CD4-positive, alpha-beta T cell treated with Interleukin-10 for 1 hour (primary cell): Measurements from ENCODE around the gene MAPK1.
"Not testable (repeated sequence)": the region's sequence is repeated elsewhere in the genome, so short reads cannot be mapped to it uniquely, and the experiment has no call there.

Source experiments
- DNase-seq: peaks from one replicate; pipeline ENCODE4 v3.0.0-alpha.2; 2020

Gene MAPK1

DNA sequence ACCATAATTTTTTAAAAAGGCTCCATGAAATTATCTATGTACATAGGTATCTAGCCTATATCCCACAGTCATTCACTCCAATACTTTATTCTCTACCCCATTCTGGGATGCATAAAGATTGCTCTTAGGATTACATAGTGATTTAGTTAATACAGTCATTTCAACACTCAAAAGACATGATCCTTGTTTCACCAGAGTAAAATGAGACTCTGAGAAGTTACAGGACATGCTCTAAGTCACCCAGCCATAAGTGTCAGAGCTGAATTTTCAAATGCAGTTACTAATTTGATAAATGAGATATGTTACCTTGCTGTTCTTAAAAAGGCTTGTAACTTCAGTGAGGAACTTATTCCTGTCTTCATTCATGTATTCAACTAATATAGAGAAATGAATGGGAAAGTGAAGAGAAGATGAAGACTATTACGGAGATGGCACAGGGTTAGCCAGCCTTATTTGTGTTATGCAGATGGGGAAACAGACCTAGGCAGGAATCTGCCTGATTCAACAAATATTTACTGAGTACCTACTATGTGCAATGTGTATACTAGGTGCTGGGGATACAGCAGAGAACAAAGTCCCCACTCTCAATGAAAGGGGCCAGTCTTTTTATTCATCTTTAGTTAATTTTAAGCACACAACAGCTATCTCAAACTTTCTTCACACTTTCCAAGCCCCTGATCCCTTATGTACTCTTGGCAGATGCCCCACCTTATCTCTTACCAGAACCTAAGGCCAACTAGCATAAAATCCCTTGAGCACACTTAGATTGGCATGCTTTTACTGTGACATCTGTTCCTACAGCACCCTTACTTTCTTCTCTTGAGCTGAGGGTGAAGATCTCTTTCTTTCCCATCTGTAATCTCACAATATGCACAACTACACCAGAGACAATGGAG, 21.6 kb downstream of the MAPK1 start:
- DNase-seq = no peak

DNA sequence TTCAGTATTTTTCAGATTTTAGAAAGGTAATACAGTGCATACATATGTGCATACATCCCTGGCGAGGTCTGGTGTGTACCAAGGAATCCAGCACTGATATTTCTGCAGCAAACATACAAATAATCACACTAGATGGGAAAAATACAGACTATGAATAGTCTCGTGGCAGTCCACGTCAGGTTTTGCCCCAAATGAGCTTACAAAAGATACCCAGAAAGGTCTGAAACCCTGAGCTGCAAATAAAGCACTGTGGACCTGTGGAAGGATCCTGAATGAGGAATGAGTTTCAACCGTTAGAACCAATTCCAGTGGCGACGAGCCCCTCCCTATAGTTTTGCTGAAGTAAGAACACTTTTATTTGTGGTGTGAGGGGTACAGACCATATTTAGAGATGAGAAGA, 24.5 kb downstream of the MAPK1 start:
- no peak for DNase-seq

DNA sequence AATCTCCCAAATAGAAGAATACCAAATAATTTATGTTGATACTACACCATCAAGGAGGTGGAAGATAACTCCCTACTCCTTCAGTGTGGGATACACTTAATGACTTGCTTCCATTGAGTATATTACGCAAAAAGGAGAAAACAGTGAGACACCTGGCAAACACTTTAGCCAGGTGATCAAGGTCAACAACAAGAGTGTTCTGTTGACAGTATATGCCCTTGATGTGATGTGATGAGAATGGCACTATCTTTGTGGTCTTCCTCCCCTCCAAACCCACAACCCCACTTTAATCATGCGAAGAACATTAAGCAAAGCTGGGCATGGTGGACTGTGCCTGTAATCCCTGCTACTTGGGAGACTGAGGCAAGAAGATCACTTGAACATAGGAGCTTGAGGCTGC, 26.0 kb downstream of the MAPK1 start:
- DNase-seq = no peak

DNA sequence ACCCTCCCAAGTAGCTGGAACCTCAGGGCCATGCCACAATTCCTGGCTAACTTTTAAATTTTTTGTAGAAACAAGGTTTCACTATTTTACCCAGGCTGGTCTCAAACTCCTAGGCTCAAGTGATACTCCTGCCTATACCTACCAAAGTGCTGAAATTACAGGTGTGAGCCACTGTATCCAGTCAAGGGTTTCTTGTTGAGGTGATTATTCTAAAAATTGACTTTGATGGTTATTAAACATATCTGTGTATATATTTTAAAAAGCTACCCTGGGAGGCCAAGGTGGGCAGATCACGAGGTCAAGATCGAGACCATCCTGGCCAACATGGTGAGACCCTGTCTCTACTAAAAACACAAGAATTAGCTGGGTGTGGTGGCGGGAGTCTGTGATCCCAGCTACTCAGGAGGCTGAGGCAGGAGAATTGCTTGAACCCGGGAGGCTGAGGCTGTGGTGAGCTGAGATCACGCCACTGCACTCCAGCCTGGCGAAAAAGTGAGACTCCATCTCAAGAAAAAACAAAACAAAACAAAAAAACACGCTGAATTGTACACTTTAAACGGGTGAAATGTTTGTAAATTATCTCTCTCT, 27.1 kb downstream of the MAPK1 start:
- no peak for DNase-seq

DNA sequence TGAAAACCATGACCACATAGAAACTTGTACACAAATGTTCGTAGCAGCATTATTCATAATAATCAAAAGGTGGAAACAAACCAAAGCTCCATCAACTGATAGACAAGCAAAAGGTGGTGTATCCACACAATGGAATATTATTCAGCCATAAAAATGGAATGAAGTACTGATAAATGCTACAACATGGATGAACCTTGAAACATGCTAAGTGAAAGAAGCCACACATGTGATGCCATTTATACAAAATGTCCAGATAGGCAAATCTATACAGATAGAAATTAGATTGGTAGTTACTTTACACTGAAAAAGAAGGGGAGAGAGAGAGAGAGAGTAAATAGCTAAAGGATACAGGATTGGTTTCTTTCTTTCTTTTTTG, 27.7 kb downstream of the MAPK1 start:
- no peak for DNase-seq

- DNase-seq = not testable (repeated sequence)
These were observed 28.2 kb downstream of the MAPK1 start for GRCh38 chr22:21839104-21839764.

DNA sequence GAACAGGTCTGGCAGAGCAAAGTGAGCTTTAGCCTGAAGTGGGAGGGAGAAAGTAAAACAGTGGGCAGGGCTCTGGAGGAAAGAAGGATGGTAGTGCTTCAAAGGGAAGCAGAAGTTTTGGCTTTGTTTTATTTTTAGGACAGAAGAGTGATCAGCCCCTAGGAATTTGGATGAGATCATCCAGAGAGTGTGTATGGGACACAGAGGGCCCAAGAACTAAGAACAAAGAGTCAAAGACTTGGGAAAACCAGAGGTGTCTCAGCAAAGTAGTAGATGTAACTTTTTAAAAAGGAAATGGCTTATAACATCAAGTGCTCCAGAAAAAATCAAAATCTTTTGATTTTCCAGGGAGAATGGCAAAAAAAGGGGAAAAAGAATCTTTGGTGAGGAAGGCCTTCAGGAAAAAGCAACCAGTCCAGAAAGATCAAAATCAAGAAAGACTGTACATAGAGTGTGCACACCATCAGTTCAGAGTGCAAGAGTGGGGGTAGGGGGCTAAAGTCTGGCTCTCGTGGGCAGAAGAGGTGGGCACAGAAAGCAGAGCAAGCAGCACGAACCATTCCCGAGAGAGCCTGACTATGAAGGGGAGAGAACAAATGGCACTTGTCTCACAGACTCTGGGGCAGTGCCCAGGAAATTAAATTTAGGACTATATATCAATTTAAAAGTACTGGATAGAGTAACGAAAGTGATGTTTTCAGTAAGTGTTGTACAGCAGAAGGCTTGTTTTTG, 30.0 kb downstream of the MAPK1 start:
- DNase-seq = no peak

- DNase-seq = not testable (repeated sequence)
These were observed 31.0 kb downstream of the MAPK1 start for GRCh38 chr22:21836486-21836885.

- DNase-seq = no peak
These were observed 32.1 kb downstream of the MAPK1 start for GRCh38 chr22:21835378-21835777.

DNA sequence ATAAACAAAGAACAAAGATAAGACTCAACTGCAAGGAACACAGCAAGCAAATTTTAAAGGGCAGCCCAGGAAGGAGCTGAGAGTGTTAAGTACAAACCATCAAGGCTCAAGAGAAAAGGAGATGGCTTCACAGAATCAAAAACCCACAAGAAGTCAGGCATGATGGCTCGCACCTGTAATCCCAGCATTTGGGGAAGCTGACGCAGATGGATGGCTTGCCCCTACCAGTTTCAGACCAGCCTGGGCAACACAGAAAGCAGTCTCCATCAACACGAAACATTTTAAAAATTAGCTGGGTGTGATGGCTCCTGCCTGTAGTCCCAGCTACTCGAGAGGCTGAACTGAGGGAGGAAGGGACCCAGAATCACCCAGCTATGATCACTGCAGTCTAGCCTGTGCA, 32.6 kb downstream of the MAPK1 start:
- DNase-seq = no peak

DNA sequence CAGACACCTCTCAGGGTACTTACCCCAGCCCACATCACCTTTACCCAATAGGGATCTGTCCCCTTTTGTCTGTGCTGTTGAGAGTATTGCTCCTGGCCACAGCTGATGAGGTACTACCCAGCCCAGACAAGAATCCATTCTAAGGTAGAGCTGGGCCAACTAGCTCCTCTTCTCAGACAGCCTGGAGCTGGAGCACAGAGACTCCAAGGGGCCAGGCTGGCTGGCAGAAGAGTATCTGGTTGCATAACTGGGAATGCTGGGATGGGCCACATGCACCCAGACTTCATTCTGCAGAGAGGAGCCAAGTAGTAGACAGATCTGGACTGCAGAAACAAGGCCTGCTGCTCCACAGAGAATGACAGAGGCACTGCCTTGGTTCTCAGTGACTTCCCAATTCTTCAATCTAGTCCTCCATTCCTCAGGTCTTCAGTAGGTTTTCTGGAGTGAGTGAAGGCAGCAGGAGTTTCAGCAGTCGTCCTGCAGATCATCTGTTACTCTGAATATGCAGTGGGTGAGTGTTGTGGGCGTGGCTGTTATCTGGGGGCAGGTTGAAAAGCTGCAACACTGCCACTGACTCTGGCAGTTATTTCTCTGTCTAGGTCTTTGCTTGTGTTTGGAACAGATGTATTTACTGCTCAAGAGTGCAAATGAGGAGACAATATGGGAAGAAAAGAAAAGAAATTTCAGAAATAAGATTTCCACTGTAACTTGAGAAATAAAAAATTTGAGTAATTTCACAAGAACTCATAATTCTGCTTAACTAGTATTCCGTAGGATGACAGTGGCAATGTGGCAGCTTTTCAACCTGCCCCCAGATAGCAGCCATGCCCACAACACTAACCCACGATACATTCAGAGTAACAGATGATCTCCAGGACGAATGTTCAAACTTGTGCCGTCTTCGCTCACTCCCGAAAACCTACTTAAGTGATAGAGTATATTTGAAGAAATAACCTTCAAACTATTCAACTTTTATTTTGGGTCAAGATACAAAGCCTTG, 34.9 kb downstream of the MAPK1 start:
- peak; percentile 19 for DNase-seq

- DNase-seq = no peak
These were observed 37.9 kb downstream of the MAPK1 start for GRCh38 chr22:21829523-21829922.

DNA sequence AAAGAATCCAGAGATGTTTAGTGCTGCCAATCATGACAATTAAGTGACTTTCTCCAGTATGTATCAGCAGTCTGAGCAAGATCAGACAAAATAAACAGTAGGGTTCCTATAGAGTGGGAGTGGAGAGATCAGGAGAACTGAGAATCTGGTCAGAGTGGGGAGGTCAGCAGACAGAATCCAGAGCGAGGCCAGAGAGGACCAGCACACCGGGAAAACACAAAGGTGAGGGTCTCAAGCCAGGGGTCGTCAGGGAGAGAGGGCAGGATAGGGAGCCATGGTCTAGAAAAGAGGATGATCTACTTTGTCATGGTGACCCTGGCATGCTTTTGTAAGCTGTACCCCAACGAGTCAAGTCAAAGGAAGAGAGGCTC, 39.2 kb downstream of the MAPK1 start:
- no peak for DNase-seq

DNA sequence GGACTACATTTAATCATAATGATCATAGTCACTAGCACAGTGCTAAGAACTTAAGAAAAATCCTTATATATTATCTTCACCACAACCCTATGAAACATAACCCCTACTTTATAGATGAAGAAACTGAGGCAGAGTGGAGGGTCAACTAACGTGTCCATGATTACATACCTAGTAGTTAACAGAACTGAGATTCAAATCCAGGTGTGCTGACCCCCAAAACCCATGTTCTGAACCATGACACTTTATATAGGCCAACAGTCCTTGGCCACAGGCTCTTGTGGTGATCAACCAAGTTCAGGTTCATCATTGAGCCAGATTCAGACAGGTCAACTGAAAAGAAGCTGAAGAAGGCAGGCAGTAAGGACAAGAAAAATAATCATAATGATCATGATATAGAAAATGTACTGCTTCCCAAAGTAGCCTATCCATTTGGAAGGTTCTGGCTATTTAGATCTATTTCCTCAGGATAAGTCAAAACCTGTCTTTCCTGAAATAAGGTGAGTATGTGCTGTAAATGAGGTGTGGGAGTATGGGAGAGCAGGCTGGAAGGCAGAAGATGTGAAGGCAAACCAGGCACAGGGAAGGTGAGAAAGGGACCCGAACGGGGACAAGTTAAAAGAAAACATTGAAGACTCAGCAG, 39.7 kb downstream of the MAPK1 start:
- no peak for DNase-seq

- no peak for DNase-seq
These were observed 41.2 kb downstream of the MAPK1 start for GRCh38 chr22:21826204-21826603.

DNA sequence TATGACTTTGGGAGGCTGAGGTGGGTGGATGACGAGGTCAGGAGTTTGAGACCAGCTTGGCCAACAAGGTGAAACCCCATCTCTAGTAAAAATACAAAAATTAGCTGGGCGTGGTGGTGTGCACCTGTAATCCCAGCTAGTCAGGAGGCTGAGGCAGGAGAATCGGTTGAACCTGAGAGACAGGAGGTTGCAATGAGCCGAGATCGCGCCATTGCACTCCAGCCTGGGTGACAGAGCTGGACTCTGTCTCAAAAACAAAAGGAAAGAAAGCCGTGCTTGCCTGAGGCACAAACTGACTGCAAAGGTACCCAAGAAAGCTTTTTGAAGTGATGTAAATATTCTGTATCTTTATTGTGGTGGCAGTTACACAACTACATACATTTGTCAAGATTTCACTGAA, 42.5 kb downstream of the MAPK1 start:
- not testable (repeated sequence) for DNase-seq

DNA sequence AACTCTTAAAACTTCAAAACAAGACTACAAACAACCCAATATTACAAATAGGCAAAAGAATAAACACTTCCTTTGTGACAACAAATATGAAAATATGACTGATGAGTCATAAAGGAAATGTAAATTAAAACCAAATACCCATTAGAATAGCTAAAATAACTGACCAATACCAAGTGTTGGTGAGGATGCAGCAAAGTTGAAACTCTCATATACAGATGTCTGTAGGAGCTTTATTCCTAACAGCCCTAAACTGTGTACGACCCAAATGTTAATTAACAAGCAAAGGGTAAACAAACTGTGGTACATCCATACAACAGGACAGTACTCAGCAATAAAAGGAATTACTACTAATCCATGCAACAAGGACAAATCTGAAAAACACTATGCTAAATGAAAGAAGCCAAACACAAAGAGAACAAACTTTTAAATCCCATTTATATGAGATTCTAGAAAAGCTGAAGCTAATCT, 43.0 kb downstream of the MAPK1 start:
- DNase-seq = no peak

DNA sequence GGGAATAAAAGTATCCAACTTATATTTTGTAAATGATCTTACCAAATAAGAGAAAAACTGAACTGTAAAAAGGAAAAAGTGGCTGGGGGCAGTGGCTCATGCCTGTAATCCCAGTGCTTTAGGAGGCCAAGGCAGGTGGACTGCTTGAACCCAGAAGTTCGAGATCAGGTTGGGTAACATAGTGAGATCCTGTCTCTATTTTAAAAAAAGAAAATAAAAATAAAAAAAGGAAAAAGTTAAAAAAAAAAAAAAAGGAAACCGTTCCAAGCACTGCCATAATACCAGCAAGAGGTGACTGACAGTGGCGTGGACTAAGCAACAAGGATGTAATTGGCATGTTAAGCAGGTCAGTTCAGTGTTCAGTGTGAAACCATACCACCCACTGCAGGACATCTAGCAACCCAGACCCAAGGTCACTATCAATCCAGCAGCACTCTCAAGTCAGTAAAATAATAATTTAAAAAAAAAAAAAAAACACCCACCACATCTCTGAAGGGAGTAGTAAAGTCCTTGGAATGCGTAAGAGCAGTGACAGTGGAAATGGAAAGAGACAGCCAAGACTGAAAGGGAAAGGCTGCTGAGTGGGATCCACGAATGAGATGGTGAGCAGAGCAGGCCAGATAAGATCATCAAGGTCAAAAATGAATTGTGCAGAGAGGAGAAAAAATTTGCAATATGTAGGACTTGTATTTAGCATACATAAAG, 43.6 kb downstream of the MAPK1 start:
- DNase-seq = no peak

DNA sequence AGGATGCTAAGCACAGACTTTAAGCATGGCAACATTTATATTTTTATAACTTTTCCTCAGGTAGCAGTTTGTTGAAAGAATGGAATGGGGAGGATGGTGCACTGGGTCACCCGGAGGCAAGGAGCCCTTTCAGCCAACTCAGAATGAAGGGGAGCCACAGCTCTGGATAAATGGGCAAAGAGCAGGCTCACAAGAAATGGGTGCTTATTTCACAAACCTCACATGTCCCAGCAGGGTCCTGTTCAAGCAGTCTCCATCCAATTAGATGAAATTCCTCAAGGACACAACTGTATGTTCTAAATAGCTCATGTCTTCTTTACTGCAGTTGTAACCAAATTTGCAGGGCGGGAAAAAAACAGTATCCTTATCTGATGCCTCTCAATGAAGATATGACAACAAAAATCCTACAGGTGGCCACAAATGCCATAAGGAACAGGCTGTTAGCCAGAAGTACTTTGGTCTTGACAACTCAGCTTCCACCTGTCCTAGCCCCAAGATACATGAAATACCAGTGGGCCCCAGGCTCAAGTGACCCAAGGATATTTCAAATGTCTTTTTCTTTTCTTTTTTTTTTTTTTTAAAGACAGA, 48.2 kb downstream of the MAPK1 start:
- no peak for DNase-seq

GRCh38 chr22:21818487-21819182, 48.8 kb downstream of the MAPK1 start:
- DNase-seq = no peak
